ENCODE results near the gene TTC6. TPM values are rescaled to one million over a fixed set of nuclear protein-coding genes. Genes with fewer than 3 reads are reported as not detected.
A peak's percentile ranks its signal among the peaks of the same experiment; 100 is the strongest.

The TTC6 gene
- polyA plus RNA-seq, 3 donors = not detected

GRCh38 chr14:37600880-37601741, 5.7 kb downstream of the TTC6 start:
- Histone ChIP-seq H3K79me2 (ENCODE audit: insufficient read depth, low read length) (no peaks in the 10 kb centered on the region), H3K27me3 (ENCODE audit: control insufficient read depth in 2 of 2, insufficient read depth in 2 of 2, low read length in 2 of 2) (peaks cover 78 to 87% of the 10 kb centered on the region in 2 donors), H3K4me2 (replicated peaks; ENCODE audit: extremely low read depth, low read length, poor library complexity, severe bottlenecking) (no peak overlapping the region), H3K4me1 (ENCODE audit: control insufficient read depth in 1 of 2, insufficient read depth in 2 of 2, low read length in 2 of 2) (peaks cover 1 to 5% of the 10 kb centered on the region in 2 donors), H3K36me3 (replicated peaks in 1 of 2; ENCODE audit: control insufficient read depth in 1 of 2, insufficient read depth in 2 of 2, low read length in 2 of 2) (no peaks in the 10 kb centered on the region), H3K9me3 (replicated peaks in 1 of 2; ENCODE audit: control insufficient read depth in 1 of 2, insufficient read depth in 1 of 2, low read length in 2 of 2) (peaks cover 33 to 65% of the 10 kb centered on the region in 2 donors), H3K9ac (ENCODE audit: insufficient read depth, low read length, poor library complexity, severe bottlenecking) (no peak overlapping the region), H3K4me3 (replicated peaks in 1 of 3; ENCODE audit: low read depth in 2 of 3, low read length in 3 of 3) (no peak overlapping the region), H2AFZ (ENCODE audit: insufficient read depth, low read depth, low read length, poor library complexity, severe bottlenecking) (no peak overlapping the region), H3K27ac (ENCODE audit: low read depth in 1 of 2, low read length in 2 of 2) (no peak overlapping the region), H4K20me1 (ENCODE audit: insufficient read depth, low read length) (no peaks in the 10 kb centered on the region)
- peaks cover 4 to 7% of the 10 kb centered on the region in 2 donors for H3K36me3 Mint-ChIP-seq
- peaks cover 87 to 93% (median 87%) of the 10 kb centered on the region in 3 donors for H3K27me3 Mint-ChIP-seq (ENCODE audit: low read depth in 3 of 3)
- peak overlapping the region in 1 of 7 donors; percentile 51 for H3K27ac Mint-ChIP-seq
- H3K4me1 Mint-ChIP-seq = peaks cover 13% of the 10 kb centered on the region
- intact Hi-C loops (cut with micrococcal nuclease) = no loop called here
- DNase-seq = no peak
- TF ChIP-seq CTCF (IDR thresholded peaks at IDR 0.05) = no peak
- H3K4me3 Mint-ChIP-seq = peak overlapping the region in 1 of 2 donors; percentile 64
- 24% methylated on average over 3 of the region's 4 CpGs for WGBS (ENCODE audit: insufficient coverage)
- peaks cover 6 to 59% (median 46%) of the 10 kb centered on the region in 7 donors for H3K9me3 Mint-ChIP-seq

GRCh38 chr14:37601865-37602264, 6.4 kb downstream of the TTC6 start:
- intact Hi-C loops (cut with micrococcal nuclease) = no loop called here
- 16% methylated on average over 13 of the region's 22 CpGs for WGBS (ENCODE audit: insufficient coverage)
- Histone ChIP-seq H3K4me2 (replicated peaks; ENCODE audit: extremely low read depth, low read length, poor library complexity, severe bottlenecking) (no peak overlapping the region), H3K4me1 (ENCODE audit: control insufficient read depth in 1 of 2, insufficient read depth in 2 of 2, low read length in 2 of 2) (peaks cover 0 to 3% of the 10 kb centered on the region in 2 donors), H2AFZ (ENCODE audit: insufficient read depth, low read depth, low read length, poor library complexity, severe bottlenecking) (no peak overlapping the region), H3K9ac (ENCODE audit: insufficient read depth, low read length, poor library complexity, severe bottlenecking) (no peak overlapping the region), H3K27ac (ENCODE audit: low read depth in 1 of 2, low read length in 2 of 2) (no peak overlapping the region), H3K79me2 (ENCODE audit: insufficient read depth, low read length) (no peaks in the 10 kb centered on the region), H3K36me3 (replicated peaks in 1 of 2; ENCODE audit: control insufficient read depth in 1 of 2, insufficient read depth in 2 of 2, low read length in 2 of 2) (no peaks in the 10 kb centered on the region), H3K27me3 (ENCODE audit: control insufficient read depth in 2 of 2, insufficient read depth in 2 of 2, low read length in 2 of 2) (peaks cover 72 to 80% of the 10 kb centered on the region in 2 donors), H4K20me1 (ENCODE audit: insufficient read depth, low read length) (no peaks in the 10 kb centered on the region), H3K4me3 (replicated peaks in 1 of 3; ENCODE audit: low read depth in 2 of 3, low read length in 3 of 3) (no peak overlapping the region), H3K9me3 (replicated peaks in 1 of 2; ENCODE audit: control insufficient read depth in 1 of 2, insufficient read depth in 1 of 2, low read length in 2 of 2) (peaks cover 33 to 58% of the 10 kb centered on the region in 2 donors)
- Mint-ChIP-seq H3K27ac (no peak overlapping the region), H3K27me3 (ENCODE audit: low read depth in 3 of 3) (peaks cover 79 to 90% (median 82%) of the 10 kb centered on the region in 3 donors), H3K4me3 (peak overlapping the region in 1 of 2 donors; percentile 64), H3K36me3 (peaks cover 4 to 7% of the 10 kb centered on the region in 2 donors), H3K9me3 (peaks cover 6 to 52% (median 43%) of the 10 kb centered on the region in 7 donors), H3K4me1 (peaks cover 7% of the 10 kb centered on the region)
- no peak for TF ChIP-seq CTCF (IDR thresholded peaks at IDR 0.05)
- no peak for DNase-seq

All from CD14-positive monocyte (primary cell).